Astrocyte of the cerebellum (primary cell): ENCODE data around the gene LDAH.

Experiments
- DNase-seq: peaks from one replicate; pipeline ENCODE4 v3.0.0-alpha.2; 2011; ENCODE audit warnings: low read depth
- H3K4me3 ChIP-seq: 2 replicates; pipeline ENCODE4 v1.5.1; 2011; ENCODE audit warnings: mild to moderate bottlenecking, low read depth, low read length, moderate library complexity
- CTCF ChIP-seq: IDR thresholded peaks from 2 replicates; pipeline ENCODE4 v1.5.1; 2012; ENCODE audit warnings: low read length, low read depth, moderate library complexity, mild to moderate bottlenecking; ENCODE audit errors: missing control alignments
- in situ Hi-C: cut with HindIII; loops from 2 replicates; pipeline ENCODE4 v1.10.0; 2017; ENCODE audit warnings: low sequenced_read_pairs

The LDAH gene

DNA sequence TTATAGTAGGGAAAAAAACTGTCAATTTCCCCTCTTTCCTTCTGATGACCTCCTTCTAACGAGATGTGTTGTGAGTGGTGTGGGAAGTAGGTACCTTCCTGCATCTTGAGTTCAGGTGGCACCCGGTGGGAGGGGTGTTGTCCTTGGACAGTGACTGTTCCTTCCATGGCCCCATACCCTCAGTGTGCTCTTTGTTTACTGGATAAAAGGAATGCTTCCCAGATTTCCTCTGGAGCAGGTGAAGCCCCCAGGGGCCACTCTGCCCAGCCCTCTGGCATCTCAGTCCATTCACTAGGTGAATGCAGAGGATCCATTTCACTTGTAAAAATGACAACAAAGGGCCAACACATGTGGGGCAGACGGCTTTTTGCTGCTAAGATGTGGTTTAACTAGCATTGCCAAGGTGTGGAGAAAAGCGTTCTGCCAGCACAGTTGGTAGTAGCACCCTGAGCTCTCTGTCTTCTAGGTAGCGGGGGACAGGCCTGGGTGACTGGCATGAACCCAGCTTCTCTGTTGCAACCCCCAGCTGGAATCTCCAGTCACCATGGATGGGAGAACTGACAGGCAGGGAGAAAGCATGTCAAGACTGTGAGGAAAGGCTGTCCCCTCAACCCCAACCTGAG lies 149.1 kb downstream of the LDAH start:
- in situ Hi-C loops, result loop anchor here (10.0 kb wide), 1 partner anchor 281 kb away; no protein-coding TSS in a partner anchor
- no peak for DNase-seq
- TF ChIP-seq CTCF, result no peak
- H3K4me3 ChIP-seq, result no peak overlapping the region

DNA sequence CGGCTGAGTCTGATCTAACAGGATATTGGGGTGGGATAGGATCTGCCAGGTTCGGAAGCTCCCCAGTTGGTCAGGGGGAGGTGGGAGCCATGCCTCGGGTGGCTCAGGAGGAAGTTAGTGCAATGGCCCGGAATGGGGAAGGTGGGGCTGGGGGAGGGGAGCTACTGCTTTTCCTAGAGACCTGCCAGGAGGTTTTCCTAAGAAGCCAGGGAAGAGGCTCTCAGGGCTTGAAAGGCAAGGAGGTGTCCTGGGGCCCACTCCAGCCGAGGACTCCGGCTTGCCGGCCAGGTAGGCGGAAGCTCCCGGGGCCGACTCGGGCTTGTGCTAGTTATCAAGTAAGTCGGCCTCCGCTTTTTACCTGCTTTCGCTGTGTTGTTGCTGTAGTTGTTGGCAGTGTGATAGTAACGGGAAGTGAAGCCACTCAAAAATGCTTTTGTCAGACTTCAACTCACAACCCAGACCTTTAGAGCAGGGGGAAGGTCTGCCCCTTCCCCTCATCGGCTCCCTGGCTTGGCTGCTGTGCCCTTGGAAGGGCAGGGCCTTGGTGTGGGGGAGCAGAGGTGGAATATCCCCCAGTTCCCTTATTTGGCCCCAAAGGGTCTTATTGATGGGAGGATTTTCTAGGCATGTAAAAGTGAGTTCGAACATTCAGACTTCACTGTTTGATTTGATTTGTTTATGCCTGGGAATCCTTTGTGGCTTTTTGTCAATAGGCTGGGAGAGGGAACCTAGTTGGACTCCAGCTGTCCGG lies 150.5 kb downstream of the LDAH start:
- DNase-seq, result no peak
- in situ Hi-C loops, result loop anchor here (10.0 kb wide), 1 partner anchor 282 kb away; no protein-coding TSS in a partner anchor
- no peak overlapping the region for H3K4me3 ChIP-seq
- no peak for TF ChIP-seq CTCF

DNA sequence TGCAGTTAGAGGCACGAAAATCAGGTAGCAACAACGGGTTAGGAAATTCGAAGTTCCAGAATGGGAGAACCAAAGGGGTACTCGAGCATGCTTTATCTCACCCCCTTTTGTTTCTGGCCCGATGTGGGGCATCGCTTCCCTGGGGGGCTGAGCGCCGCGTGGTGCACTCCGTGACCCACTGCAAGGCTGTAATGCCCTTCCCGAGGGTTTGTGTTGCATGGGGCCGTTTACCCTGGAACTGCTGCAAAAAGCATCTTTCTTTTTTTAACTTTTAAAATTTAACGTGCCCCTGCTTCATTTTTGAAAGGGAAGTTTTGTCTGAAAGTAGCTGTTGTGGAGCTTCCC lies 151.2 kb downstream of the LDAH start:
- no peak overlapping the region for H3K4me3 ChIP-seq
- no peak for DNase-seq
- in situ Hi-C loops, result loop anchor here (10.0 kb wide), 1 partner anchor 283 kb away; no protein-coding TSS in a partner anchor
- no peak for TF ChIP-seq CTCF

DNA sequence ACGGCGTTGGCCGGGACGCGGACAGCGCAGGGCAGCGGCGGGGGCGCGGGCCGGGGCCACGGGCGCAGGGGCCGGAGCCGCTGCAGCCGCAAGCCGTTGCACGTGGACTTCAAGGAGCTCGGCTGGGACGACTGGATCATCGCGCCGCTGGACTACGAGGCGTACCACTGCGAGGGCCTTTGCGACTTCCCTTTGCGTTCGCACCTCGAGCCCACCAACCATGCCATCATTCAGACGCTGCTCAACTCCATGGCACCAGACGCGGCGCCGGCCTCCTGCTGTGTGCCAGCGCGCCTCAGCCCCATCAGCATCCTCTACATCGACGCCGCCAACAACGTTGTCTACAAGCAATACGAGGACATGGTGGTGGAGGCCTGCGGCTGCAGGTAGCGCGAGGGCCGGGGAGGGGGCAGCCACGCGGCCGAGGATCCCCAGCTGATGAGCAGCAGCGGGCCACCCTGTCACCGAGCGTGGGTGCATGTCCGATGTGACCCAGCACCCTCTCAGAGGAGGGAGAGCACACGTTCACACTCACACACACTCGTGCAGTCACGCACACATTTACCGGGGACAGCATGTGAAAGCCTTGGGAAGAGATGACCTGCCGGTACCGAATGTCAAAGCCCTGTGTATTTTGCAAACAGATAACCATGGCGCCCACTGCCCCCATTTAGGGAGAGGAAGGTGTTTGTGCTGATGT lies 151.7 kb downstream of the LDAH start:
- no peak overlapping the region for H3K4me3 ChIP-seq
- TF ChIP-seq CTCF, result no peak
- no peak for DNase-seq
- in situ Hi-C loops, result loop anchor here (10.0 kb wide), 1 partner anchor 284 kb away; no protein-coding TSS in a partner anchor

GRCh38 chr2:20670315-20671035 lies 152.4 kb downstream of the LDAH start:
- H3K4me3 ChIP-seq, result no peak overlapping the region
- TF ChIP-seq CTCF, result no peak
- in situ Hi-C loops, result loop anchor here (10.0 kb wide), 1 partner anchor 284 kb away; no protein-coding TSS in a partner anchor
- DNase-seq, result no peak
